Spleen (tissue), 7 donors: ENCODE data around the gene IZUMO4.

Experiments used
- CTCF ChIP-seq, 11 experiments: fragments of 200-600 bp in 7 of 11; fragments of 450-650 bp in 4 of 11; sonication (generic) in 4 of 11; IDR thresholded peaks in 8 of 11; conservative IDR thresholded peaks in 3 of 11; 1 replicate in 7 of 11; 2 replicates in 4 of 11; pipeline versions ENCODE4 v1.4.0 to v1.8.0; 2016 to 2021; ENCODE audit warnings: antibody characterized with exemption in 11 of 11, inconsistent platforms in 4 of 11, mild to moderate bottlenecking in 1 of 11
- POLR2A ChIP-seq, 3 donors: fragments of 450-650 bp; IDR thresholded peaks; one replicate each; pipeline ENCODE4 v1.5.1; 2017; ENCODE audit warnings: antibody characterized with exemption in 3 of 3, mild to moderate bottlenecking in 1 of 3
- POLR2AphosphoS5 ChIP-seq, 3 donors: sonication (generic); formaldehyde crosslinking; IDR thresholded peaks; one replicate each; pipeline ENCODE4 v1.5.1; 2017; ENCODE audit warnings: antibody characterized with exemption in 3 of 3
- donor health status: DM: no; HTN: no; CAD: no; lungs with moderate emphysema.
- donor health status: DM: no; HTN: no; CAD: no.
- donor health status: DM: no; HTN: no; CAD: no.

- peak in 2 of 11 experiments; percentile 9 to 11 for TF ChIP-seq CTCF (IDR thresholded peaks at IDR 0.05 in 8 of 11, conservative IDR thresholded peaks at IDR 0.05 in 3 of 11)
- TF ChIP-seq POLR2AphosphoS5 (IDR thresholded peaks at IDR 0.05): peak; percentile 71 to 83 (median 71)
- TF ChIP-seq POLR2A (IDR thresholded peaks at IDR 0.05): no peak
Observed at GRCh38 chr19:2087621-2088100, 9.1 kb upstream of the IZUMO4 start.
